Germinal center (tissue), 1 donor: ENCODE results near the gene LBH.

Experiments used
- DNase-seq: peaks from one replicate; pipeline ENCODE4 v3.0.0; 2012; ENCODE audit warnings: mixed read lengths, low spot score

The LBH gene

GRCh38 chr2:30273574-30273929, 42.2 kb downstream of the LBH start:
- no peak for DNase-seq

- no peak for DNase-seq
These were observed 43.9 kb downstream of the LBH start for GRCh38 chr2:30275256-30275655.

GRCh38 chr2:30276455-30276911, 45.1 kb downstream of the LBH start:
- no peak for DNase-seq

GRCh38 chr2:30277582-30277981, 46.2 kb downstream of the LBH start:
- no peak for DNase-seq

- DNase-seq: no peak
These were observed 47.1 kb downstream of the LBH start for GRCh38 chr2:30278419-30278818.

- no peak for DNase-seq
These were observed 49.5 kb downstream of the LBH start for GRCh38 chr2:30280596-30281434.

- peak; percentile 76 for DNase-seq
These were observed 50.7 kb downstream of the LBH start for GRCh38 chr2:30282081-30282480.

- no peak for DNase-seq
These were observed 51.4 kb downstream of the LBH start for GRCh38 chr2:30282721-30283120.

- DNase-seq: no peak
These were observed 52.7 kb downstream of the LBH start for GRCh38 chr2:30283931-30284565.

- DNase-seq: no peak
These were observed 54.4 kb downstream of the LBH start for GRCh38 chr2:30285758-30286157.

GRCh38 chr2:30287190-30287840, 56.0 kb downstream of the LBH start:
- no peak for DNase-seq

- DNase-seq: no peak
These were observed 56.7 kb downstream of the LBH start for GRCh38 chr2:30287857-30288513.

GRCh38 chr2:30288561-30288960, 57.2 kb downstream of the LBH start:
- no peak for DNase-seq

- DNase-seq: no peak
These were observed 62.1 kb downstream of the LBH start for GRCh38 chr2:30293303-30293921.

GRCh38 chr2:30294133-30294532, 62.8 kb downstream of the LBH start:
- no peak for DNase-seq

GRCh38 chr2:30296496-30296895, 65.2 kb downstream of the LBH start:
- DNase-seq: no peak

- peak; percentile 46 for DNase-seq
These were observed 67.0 kb downstream of the LBH start for GRCh38 chr2:30298302-30298701.

GRCh38 chr2:30300122-30300455, 68.8 kb downstream of the LBH start:
- no peak for DNase-seq

- DNase-seq: no peak
These were observed 69.3 kb downstream of the LBH start for GRCh38 chr2:30300456-30301221.

GRCh38 chr2:30301551-30301950, 70.2 kb downstream of the LBH start:
- no peak for DNase-seq

GRCh38 chr2:30302566-30302965, 71.2 kb downstream of the LBH start:
- no peak for DNase-seq
